Fibroblast of the conjunctiva (primary cell): ENCODE data around the gene CHRNA4.

Experiments used
- DNase-seq: peaks from one replicate; pipeline ENCODE4 v3.0.0-alpha.2; 2010; ENCODE audit warnings: low read depth

The CHRNA4 gene

DNA sequence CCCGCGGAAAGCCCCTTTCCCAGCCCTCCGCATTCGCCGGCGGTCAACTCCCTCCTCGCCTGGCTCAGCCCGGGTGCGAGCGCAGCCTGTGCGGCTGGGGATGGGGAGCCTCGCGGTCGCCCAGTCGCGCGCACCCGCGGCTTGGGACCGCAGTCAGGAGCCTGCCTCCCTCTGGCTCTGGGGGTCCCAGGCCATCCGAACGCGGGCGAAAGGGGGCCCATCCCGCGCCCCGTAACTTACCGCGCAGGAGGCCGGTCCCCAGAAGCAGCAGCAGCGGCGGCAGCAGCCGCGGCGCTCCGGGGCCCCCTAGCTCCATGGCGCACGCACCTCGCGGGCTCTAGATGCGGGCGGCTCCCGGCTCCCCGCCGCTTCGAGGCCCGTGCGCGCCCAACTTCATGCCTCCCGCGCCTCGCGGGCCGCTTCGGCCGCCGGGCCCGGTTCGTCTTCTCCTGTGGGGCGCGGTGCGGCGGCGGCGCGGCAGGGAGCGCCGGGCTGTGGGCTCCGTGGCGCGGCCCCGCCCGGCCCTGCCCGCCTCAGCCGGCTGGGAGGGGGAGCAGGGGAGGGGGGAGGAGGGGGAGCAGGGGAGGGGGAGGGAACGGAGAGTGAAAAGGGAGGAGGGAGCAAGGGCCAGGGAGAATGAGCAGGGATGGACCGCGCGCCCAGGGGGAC is at the start of gene CHRNA4:
Gene CHRNA4 (minus strand): TSS at position 500 of the 669 bp plus-strand sequence. CDS start 184 bp downstream, at position 316.
- no peak for DNase-seq

DNA sequence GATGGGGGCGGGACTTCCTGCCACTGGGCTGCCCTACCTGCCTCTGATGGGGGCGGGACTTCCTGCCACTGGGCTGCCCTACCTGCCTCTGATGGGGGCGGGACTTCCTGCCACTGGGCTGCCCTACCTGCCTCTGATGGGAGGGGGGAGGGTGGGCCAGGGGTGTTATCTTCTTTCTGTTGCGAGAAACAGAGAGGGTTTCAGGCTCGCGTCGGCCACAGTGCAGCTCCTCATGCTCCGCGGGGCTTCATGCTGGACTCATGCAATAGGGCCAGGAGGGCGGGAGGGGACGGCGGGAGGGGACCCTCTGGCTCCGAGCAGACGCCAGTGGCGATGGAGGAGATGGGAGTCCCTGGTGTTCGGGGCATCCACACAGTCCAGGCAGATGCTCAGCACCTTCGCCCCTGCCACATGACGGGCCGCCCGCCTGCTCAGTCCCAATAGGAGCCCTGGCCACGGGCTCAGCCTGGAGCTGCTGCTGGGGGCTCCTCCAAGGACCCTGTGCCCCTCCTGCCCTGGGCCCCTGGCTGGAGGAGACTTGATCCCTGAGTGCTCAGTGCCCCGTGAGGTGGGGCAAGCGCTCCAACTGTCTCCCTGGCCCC is 48.8 kb upstream of the CHRNA4 start:
- no peak for DNase-seq

DNA sequence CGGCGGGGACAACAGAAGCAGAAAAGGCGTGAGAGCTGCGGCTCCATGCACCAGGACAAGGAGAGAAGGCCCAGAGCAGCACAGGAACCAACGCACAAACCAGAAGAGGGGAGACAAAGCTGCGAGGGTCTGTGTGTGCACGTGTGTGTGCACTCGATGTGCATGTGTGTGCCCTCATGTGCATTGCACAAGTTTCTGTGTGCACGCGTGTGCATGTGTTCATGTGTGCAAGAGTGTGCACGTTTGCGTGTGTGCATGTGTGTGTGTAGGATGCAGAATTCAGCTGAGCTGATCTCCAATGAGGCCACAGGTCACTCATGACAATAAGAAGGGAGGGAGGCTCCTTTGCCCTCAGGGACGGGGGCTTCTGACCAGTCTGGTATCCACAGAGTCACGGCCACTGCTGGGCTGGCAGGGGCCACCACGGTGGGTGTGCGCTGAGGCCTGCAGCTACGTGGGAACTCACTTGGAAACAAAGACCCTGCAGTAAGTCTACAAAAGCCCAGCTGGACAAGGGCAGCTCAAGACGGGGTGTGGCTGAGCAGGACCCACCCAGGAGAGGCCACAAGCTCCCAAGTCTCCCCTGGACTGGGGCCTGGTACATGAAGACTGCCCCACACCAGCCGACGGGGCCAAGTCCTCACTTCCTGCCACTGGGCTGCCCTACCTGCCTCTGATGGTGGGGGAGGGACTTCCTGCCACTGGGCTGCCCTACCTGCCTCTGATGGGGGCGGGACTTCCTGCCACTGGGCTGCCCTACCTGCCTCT is 48.1 kb upstream of the CHRNA4 start:
- no peak for DNase-seq

DNA sequence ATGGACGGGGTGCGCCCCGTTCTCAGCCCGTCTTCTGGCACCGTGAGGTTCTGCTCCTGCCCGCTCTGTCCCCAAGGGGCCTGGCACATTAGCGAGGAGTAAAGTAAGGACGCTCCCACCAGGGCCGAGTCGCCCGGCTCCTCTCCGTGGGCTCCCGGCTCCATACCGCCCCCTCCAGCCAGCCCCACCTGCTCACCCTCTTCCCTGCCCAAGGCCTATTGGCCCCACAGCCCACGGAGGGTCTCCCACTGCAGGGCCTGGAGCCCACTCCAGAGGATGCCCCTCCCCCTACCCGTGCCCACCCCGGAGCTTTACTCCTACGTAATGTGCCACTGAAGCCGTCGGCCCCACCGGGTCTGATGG is 47.5 kb upstream of the CHRNA4 start:
- no peak for DNase-seq

DNA sequence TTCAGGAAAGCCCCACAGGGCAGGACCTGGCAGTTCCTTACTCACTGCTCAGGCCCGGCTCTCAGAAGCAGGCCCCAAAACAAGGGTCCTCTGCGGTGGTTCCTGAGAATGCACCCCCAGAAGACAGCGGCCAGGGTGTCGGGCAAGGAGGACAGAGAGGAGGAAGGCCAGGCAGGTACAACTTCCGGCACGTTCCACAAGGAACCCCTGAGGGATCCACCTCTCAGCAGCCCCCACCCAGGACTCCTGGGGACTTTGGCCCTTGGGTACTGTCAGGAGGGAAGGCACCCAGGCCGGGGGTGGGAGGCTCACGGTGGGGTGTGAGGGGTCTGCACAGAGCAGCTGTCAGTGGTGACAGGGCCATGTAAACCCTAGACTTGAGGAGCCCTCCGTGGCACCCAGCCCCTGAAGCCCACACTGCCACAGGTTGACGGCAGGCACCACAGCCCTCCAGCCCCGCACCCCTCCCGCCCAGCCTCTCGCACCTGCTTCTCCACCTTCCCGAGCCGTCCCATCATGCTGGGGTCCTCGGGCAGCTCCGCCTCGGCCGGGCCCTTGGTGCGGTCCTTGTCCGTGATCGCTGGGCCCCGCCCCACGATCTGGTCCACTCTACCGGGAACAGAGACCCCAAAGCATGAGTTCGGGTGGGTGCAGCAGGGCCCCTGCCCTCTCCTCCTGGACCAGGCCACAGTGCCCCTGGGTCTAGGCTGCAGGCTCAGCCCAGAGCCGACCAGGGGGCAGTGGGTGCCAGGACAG is 47.0 kb upstream of the CHRNA4 start:
- DNase-seq: no peak

DNA sequence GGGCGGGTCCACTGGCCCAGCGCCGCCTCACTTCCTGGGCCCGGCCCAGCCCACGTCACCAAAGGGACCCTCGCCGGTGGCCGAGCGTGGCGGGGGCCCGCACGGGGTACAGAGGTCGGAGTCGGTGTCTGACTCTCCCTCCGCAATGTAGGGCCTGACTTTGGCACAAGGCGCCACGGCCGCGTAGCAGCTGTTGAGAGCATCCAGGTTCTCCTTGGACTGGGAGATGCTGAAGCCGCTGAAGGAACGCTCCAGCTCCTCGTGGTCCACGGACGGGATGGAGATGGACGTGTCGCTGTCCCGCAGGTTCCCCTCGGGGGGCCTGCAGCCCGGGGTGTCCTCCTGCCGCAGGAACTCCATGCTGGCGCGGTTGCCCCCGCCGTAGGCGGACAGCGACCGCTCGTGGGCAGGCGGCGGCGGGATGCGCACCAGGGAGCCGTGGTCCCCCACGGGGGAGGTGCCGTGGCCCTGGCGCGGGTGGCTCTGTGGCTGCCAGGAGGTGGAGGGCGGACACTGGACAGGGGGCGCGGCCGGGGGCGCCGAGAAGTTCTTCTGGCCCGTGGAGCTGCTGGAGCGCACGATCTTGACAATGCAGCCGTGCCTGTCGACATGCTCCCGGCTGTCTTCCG is 45.6 kb upstream of the CHRNA4 start:
- no peak for DNase-seq

DNA sequence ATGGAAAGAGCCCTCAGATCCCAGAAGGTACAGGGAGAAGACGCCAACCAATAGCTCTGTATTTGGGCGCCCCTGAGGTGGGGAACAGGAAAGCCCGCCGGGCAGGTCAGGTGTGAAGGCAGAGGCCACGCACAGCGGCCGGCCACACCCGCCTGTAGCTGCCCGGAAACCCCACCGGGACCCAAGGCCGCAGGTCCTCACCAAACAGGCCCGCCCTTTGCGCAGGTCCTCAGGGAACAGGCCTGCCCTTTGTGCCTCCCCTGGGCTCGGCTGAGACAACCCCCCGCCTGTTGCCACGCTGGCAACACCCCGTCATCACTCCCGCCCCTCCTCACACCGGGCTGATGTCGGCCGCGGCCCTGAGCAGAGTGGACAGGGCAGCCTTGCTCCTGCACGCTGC is 44.9 kb upstream of the CHRNA4 start:
- no peak for DNase-seq

DNA sequence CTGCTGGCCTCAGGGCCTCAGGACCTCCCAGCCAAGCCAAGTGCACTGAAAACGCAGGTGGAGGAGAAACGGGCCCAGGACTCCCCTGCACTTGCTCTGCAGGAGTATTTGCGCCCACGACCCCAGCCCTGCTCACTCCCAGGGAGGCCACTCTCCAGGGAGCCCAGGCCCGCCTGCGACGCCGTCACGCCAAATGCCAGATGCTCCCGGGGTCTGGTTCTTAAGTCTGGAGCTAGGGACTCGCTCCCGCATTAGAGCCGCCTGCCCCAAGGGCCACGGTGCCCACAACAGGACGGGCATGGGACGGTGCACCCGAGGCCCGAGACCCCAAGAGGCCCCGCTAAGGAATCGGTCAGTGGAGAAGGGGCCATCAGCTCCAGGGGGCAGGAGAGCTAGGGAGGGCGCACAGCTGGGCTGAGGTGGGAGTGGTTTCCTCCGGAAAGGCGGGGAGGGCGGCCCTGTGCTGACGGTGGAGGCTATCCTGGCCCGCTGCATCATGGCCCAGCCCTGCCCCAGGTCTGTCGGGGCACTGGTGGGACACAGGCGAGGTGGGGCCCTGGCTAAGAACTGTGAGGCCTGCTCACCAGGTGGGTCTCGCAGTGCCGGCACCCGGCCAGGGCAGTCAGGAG is 44.1 kb upstream of the CHRNA4 start:
- no peak for DNase-seq

DNA sequence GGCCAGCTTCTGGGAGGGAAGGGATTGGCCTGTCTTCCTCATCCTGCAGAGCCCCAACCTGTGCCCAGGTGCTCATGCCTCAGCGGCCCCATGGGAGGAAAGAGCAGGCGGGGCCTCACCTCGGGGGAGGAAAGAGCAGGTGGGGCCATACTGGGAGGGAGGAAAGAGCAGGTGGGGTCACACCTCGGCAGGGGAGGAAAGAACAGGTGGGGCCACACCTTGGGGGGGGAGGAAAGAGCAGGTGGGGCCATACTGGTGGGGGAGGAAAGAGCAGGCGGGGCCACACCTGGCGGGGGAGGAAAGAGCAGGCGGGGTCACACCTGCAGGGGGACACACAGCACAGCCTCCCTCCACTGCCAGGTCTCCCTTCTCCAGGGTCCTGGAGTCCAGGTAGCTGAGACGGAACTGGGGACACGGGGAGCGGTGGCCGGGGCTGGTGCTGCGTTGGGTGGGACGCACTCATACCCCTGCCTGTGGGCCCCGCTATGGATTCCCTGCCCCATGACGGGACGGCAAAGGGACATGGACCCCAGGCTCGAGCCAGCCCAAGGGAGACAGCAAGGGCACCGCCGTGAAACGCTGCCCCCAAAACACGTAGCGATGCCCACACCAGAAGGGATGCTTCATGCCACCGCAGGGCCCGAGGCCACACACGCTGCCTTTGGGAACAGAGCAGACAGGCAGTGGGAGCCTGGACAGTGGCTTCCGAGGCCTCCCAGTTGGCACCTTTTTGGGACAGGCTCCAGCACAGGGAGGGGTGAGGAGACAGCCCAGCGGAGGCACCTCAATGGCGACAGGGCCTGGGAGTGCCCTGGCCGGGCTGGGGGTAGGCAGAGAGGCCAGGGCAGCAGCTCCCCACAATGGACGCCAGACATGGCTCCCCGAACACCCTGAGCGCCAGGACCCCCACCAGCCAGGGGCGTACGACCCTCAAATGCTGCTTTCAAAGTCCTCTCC is 43.3 kb upstream of the CHRNA4 start:
- no peak for DNase-seq

DNA sequence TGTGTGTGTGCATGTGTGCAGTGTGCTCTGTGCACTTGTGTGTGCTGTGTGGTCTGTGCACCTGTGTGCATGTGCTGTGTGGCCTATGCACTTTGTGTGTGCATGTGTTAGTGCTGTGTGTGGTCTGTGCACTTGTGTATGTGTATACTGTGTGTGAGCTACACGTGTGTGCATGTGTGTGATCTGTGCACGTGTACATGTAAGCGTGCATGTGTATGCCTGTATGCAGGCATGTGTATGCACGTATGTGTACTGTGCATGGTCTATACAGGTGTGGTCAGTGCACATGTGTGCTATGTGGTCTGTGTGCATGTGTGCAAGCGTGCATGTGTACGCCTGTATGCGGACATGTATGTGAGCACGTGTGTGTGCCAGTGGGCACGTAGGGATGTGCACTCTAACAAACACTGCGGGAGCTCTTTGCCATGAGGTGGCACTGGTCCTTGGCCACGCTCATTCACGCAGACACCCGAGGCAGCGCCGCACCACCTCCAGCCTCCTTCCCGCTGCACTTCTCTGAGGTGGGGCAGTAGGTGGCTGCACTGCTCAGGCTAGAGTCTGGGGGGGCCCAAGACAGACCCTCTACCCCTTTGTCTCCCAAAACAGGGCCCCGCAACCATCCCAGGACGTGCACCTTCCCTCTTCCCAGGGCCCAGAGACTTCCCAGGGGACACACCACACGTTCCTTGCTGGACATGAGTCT is 42.4 kb upstream of the CHRNA4 start:
- no peak for DNase-seq

DNA sequence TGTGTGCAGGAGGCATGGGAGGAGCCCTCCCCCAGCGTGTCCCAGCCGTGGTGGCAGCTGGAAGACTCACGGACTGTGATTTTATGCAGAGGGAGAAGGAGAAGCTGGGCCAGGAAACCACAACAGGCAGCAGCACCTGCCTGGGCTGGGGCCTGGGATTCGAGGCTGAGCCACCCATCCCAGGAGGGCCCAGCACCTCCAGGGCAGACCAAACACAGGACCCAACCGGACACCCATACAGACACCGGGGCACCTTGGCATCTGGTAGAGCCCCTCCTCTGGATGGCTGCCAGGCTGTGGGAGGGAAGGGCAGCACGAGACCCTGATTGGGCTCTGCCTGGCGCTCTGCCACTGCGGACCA is 41.7 kb upstream of the CHRNA4 start:
- no peak for DNase-seq

DNA sequence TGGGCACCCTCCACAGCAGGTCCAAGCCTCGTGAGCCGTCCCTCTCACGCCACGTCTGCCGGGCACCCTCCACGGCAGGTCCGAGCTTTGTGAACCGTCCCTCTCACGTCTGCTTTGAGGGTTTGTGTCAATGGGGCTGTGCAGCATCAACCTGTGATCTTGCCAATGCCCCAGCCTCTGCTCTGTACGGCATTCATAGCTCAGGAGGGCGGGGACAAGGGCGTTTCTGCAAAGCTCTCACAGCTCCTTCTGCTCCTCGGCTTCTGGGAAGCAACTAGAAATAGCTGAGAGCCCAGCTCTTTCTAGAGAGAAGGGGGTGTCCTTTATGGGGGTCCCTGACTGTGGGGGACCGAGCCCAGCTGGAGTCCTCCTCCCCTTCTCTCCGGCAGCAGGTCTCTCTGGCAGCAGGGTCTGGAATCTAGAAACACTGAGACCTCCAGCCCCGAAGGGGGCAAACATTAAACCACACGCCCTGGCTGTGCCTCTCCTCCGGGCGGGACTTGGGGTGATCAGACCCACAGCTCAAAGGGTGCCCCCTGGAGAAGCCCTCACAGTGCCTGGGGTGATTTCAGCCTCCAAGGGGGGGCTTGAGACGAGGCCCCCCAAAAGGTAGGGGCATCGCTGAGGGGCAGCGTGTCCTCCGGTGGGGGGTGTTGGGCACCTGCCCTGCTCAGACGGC is 41.2 kb upstream of the CHRNA4 start:
- no peak for DNase-seq

DNA sequence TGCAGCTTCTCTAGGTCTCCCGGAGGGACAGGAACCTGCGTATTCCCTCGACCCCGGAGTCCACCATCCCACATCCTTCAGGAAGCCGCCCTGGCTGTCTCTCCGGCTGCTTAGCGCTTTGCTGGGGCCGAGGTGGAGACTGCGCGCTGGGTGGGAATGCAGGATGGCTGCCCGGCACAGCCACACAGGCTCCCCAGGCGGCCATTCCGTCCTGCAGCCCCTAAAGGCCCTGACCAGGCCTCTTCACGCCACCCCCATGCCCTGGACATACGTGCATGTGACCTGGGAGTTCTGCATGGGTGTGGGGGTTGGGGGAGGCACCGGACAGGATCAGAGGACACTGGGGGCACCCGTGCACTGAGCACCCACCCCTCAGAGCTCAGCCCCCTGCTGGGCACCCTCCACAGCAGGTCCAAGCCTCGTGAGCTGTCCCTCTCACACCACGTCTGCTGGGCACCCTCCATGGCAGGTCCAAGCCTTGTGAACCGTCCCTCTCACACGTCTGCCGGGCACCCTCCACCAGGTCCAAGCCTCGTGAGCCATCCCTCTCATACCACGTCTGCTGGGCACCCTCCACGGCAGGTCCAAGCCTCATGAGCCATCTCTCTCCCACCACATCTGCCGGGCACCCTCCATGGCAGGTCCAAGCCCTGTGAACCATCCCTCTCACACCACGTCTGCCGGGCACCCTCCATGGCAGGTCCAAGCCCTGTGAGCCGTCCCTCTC is 40.4 kb upstream of the CHRNA4 start:
- no peak for DNase-seq

DNA sequence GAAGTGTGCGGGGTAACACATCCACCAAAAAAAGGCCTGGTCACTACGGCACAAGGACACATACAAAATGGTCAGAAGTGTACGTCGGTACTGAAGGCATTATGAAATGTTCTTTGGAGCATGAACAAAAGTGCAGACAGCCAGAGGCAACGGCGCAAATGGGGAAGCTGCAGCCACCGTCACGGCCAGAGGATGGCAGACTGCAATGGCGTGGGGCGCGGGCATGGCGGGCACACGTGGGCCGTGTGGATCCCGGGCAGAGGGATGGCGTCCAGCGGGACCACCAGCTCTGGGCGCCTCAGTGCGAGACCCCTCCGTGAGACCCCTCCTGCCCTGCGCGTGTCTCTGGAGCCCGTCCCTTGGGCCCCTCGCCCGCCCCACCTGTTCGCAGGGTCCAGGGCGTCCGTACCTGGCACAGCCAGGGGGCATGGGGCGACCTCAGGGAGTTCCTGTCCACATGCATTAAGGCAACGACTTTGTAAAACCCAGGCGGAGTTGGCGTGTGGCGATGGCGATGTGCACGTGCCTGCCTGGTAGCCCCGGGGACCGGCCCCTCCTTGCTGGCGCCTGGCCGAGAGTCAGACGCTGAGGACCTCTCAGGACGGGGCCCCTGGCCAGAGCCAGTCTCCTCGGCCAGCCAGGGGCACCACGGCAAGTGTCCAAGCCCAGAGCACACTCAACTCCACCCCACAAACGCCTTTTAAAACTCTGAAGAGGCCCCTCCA is 39.5 kb upstream of the CHRNA4 start:
- no peak for DNase-seq

DNA sequence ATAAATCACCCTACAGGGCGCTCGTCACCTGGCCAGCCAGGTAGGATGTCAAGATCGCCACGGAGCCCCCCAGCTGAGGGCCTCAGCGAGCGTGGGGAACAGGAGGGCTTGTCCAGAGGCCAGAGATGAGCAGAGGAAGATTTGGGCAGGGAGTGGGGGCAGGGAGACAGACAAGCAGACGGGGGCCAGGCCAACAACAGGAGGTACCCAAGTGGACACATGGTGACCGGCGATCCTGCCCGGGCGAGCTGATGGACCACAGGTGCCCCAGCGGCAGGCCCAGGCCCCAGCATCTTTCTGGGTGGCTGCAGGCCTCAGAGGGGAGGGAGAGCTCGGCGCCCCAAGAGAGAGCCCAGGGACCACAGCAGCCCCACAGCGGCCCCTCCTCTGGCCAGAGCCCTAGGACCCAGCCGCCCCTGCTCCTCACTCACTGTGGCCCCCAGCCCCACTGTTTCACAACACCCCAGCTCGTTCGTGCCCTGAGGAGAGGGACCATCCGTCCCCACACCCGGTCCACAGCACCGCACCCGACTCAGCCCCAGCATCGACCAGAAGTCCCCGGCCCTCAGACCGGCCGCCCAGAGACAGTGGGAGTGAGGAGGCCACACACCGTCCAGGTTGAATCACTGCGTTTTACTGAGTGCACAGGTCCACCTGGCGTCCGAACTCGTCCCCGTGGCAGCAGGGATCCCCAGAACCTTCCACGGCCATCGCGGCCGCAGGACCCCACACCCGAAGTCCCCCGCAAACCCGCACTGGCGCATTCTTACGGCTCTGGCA is 38.6 kb upstream of the CHRNA4 start:
- no peak for DNase-seq

DNA sequence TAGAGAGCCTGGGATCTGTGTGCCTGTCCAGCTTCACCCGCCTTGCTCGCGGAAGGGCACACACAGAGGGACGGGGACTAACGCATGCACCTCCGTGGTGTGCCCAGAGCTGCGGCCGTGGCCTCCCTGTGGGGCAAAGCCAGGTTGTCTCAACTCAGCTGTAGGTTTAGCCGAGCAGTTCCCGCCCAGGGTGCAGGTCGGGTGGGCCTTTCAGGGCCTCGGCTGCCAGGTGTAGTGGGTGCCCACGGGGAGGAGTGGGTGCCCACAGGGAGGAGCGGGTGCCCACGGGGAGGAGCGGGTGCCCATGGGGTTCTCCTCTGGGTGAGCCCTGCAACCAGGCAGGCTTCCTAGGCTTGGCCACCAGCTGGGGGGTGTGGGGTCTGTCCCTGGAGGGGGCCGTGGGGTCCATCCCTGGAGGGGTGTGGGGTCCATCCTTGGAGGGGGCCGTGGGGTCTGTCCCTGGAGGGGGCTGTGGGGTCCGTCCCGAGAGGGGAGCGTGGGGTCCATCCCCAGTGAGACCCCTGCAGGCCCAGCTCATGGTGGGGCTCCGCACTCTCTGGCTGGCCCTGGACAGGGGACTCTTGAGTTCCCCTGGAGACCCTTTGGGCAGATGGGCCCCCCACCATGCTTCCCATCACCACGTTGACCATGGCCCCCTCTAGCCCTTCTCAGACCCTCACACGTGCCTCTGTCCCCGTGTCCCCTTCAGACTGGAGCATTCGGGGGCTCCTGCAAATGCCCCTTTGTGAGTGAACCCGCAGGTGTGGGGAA is 37.8 kb upstream of the CHRNA4 start:
- no peak for DNase-seq
